ENCODE results near the gene NOM1.
A peak's percentile ranks its signal among the peaks of the same experiment; 100 is the strongest.

Gene NOM1

DNA sequence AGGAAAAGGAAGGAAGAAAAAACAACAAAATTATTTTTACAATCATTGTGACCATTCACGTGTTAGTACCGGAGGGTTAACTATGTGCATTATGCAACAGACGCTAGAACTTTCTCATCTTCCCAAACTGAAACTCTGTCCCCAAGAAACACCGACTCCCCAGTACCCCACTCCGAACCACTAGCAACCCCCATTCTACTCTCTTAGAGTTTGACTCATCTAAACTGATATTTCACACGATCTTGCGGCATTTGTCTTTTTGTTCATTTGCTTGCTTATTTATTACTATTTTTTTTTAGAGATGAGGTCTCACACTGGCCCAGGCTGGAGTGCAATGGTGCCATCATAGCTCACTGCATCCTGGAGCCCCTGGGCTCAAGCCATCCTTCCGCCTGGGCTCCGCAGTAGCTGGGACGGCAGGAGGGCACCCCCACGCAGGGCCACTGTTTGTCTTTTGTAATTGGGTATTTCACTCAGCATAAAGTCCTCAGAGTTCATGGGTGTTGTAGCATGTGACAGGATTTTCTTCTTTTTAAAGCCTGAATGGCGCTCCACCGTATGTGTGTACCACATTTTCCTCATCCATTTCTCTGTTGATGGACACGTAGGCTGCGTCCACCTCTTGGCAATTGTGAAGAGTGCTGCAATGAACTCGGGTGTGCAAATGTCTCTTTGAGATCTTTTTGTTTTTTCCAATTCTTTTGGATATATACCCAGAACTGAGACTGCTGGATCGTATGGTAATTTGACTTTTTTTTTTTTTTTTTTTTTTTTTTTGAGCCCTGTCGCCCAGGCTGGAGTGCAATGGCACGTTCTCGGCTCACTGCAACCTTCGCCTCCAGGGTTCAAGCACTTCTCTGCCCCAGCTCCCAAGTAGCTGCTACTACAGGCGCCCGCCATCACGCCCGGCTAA lies 51.5 kb downstream of the NOM1 start:
- Histone ChIP-seq H3K36me3 (ENCODE audit: control insufficient read depth, insufficient read depth, low read length) (no peaks in the 10 kb centered on the region), H3K4me3 (replicated peaks; ENCODE audit: low read depth, low read length) (peak overlapping the region; percentile 48), H3K27me3 (replicated peaks; ENCODE audit: control insufficient read depth, insufficient read depth, low read length) (no peaks in the 10 kb centered on the region; the same call in none of the 2 replicates)
- no peak for DNase-seq (ENCODE audit: extremely low read depth, insufficient read length)
- TF ChIP-seq, protein P1, sequence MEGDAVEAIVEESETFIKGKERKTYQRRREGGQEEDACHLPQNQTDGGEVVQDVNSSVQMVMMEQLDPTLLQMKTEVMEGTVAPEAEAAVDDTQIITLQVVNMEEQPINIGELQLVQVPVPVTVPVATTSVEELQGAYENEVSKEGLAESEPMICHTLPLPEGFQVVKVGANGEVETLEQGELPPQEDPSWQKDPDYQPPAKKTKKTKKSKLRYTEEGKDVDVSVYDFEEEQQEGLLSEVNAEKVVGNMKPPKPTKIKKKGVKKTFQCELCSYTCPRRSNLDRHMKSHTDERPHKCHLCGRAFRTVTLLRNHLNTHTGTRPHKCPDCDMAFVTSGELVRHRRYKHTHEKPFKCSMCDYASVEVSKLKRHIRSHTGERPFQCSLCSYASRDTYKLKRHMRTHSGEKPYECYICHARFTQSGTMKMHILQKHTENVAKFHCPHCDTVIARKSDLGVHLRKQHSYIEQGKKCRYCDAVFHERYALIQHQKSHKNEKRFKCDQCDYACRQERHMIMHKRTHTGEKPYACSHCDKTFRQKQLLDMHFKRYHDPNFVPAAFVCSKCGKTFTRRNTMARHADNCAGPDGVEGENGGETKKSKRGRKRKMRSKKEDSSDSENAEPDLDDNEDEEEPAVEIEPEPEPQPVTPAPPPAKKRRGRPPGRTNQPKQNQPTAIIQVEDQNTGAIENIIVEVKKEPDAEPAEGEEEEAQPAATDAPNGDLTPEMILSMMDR (IDR thresholded peaks at IDR 0.05; ENCODE audit: insufficient read depth, low read length, poor library complexity, severe bottlenecking) = no peak

GRCh38 chr7:157001920-157002818 lies 52.7 kb downstream of the NOM1 start:
- Histone ChIP-seq H3K36me3 (ENCODE audit: control insufficient read depth, insufficient read depth, low read length) (no peaks in the 10 kb centered on the region), H3K4me3 (replicated peaks; ENCODE audit: low read depth, low read length) (no peak overlapping the region), H3K27me3 (replicated peaks; ENCODE audit: control insufficient read depth, insufficient read depth, low read length) (no peaks in the 10 kb centered on the region; the same call in none of the 2 replicates)
- TF ChIP-seq, protein P1 (IDR thresholded peaks at IDR 0.05; ENCODE audit: insufficient read depth, low read length, poor library complexity, severe bottlenecking) = no peak
- DNase-seq (ENCODE audit: extremely low read depth, insufficient read length) = no peak

DNA sequence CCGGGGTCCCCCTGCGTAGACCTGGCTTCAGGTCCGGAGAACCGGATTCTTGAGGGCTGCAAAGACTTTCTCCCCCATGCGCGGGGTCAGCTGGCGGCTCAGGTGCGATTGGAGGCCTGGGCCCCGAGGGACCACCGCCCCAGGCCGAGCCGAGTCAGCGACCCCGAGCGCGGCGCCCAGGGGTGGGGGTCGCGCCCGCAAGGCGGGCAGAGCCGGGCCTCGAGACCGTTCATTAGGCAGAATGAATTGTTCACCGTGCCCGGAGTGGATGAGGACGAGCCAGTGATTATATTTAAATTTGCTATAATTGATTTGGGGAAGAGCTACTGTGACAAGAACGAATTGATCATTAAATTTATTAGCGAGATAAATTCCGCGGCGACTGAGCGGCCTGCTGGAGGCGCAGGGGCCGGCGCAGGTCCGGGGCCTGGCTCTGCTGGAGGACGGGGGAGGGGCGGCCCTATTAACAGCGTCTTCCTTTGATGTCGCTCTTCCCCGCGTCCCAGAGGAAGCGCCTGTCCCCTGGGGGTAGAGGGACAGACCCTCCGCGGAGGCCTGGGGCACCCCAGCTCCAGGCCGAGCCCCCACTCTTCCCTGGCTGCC lies 53.4 kb downstream of the NOM1 start:
- no peaks in the 10 kb centered on the region for H3K36me3 ChIP-seq (ENCODE audit: control insufficient read depth, insufficient read depth, low read length)
- H3K4me3 ChIP-seq (replicated peaks; ENCODE audit: low read depth, low read length) = no peak overlapping the region
- no peaks in the 10 kb centered on the region; the same call in 1 of the 2 replicates for H3K27me3 ChIP-seq (replicated peaks; ENCODE audit: control insufficient read depth, insufficient read depth, low read length)
- TF ChIP-seq, protein P1 (IDR thresholded peaks at IDR 0.05; ENCODE audit: insufficient read depth, low read length, poor library complexity, severe bottlenecking) = no peak
- no peak for DNase-seq (ENCODE audit: extremely low read depth, insufficient read length)

- no peak overlapping the region for H3K4me3 ChIP-seq (replicated peaks; ENCODE audit: low read depth, low read length)
- DNase-seq (ENCODE audit: extremely low read depth, insufficient read length) = no peak
- TF ChIP-seq, protein P1 (IDR thresholded peaks at IDR 0.05; ENCODE audit: insufficient read depth, low read length, poor library complexity, severe bottlenecking) = no peak
- H3K27me3 ChIP-seq (replicated peaks; ENCODE audit: control insufficient read depth, insufficient read depth, low read length) = no peaks in the 10 kb centered on the region; the same call in 1 of the 2 replicates
- H3K36me3 ChIP-seq (ENCODE audit: control insufficient read depth, insufficient read depth, low read length) = no peaks in the 10 kb centered on the region
Observed at GRCh38 chr7:157003445-157003755, 53.9 kb downstream of the NOM1 start.

DNA sequence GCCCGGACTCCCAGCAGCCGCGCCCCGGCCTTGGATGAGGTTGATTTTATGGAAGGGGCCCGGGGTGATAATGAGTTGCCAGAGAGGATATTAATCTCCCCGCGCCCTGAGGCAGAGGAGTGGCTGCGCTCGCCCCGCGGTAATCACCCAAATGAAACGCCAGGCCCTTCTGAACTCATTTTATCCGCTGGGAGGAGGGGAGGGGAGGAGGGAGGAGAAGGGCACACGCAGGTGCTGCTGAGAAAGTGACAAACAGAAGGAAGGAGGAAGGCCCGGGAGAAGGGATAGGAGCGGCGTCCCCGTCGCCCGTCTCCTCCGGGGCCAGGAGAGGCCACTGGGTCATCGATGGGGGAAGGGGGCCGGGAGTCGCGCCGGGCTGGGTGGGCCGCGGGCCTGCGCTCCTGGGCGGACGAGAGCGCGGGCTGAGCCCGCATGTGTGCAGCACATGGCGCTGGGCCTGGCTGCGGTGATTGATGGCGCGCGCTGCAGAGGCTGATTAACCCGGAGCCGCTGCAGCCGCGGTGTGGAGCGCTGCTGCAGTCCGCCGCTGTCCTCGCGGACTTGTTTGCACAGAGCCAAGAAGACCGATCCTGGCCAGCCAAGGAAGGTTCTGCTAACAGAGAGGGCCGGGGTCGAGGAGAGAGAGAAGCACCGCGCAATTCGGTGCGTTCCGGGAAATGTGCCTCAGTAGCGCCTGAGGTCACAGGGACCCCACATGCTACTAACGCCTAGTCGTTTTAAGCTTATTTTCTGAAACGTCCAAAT lies 54.4 kb downstream of the NOM1 start:
- H3K36me3 ChIP-seq (ENCODE audit: control insufficient read depth, insufficient read depth, low read length) = no peaks in the 10 kb centered on the region
- no peak overlapping the region for H3K4me3 ChIP-seq (replicated peaks; ENCODE audit: low read depth, low read length)
- no peaks in the 10 kb centered on the region; the same call in 1 of the 2 replicates for H3K27me3 ChIP-seq (replicated peaks; ENCODE audit: control insufficient read depth, insufficient read depth, low read length)
- no peak for DNase-seq (ENCODE audit: extremely low read depth, insufficient read length)
- TF ChIP-seq, protein P1 (IDR thresholded peaks at IDR 0.05; ENCODE audit: insufficient read depth, low read length, poor library complexity, severe bottlenecking) = no peak
